NCI-H1930 (cell line): Measurements from ENCODE around the gene PSG5.
"Not testable (repeated sequence)": the region's sequence is repeated elsewhere in the genome, so short reads cannot be mapped to it uniquely, and the experiment has no call there.

Experiments used
- DNase-seq, 2 experiments: peaks; one replicate each; lab custom pipeline; 2025; lab: John Stamatoyannopoulos, UW

Gene PSG5

DNA sequence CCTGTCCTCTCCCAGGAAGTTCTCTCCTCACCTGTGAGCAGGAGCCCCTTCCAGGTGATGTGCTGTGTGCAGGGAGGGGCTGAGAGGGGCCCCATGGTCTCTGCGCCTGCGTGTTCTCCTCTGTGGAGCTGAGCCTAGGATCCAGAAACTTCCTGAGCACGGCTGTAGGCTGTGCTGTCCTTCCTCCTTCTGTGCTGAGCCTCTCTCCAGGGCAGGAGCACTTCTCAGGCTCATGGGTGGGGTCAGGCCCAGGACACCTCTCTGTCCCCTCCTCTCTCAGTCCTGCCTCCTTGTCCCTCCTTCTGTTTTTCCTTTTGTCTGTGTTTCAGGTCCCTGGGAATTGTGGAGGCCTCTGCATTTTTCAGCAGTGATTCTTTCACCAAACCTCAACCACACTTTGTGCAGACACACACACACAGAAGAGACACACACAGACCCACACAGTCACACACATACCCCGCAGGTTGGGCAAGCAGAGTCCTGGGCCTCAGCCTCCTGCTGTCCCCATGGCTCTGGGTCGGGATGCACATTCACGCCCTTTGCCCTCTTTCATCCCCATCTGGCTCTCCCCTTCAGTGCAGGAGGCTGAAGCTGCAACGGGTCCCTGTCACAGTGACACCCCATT is at the start of gene PSG5:
Gene PSG5 (minus strand): TSS at position 226 of the 625 bp plus-strand sequence. CDS start 131 bp downstream, at position 95.
- DNase-seq, result not testable (repeated sequence)

DNA sequence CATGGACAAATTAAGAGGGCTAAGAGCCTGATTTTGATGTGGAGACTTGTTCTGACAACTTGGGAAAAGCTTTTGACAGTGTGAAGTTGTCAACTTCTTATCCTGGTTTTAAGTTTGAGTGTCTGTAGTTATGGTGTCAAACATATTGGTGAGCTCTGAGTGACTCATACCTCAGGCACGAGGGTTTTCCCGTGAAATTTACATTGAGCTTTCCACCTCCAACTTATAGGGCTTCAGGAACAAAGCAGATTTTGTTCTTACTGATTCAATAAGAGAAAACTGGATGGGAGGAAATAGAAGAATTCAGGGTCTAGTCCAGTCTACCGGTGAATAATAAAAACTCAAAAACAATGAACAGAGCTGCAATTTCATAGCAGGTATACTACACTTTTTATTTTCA is 49.4 kb upstream of the PSG5 start:
- not testable (repeated sequence) for DNase-seq

DNA sequence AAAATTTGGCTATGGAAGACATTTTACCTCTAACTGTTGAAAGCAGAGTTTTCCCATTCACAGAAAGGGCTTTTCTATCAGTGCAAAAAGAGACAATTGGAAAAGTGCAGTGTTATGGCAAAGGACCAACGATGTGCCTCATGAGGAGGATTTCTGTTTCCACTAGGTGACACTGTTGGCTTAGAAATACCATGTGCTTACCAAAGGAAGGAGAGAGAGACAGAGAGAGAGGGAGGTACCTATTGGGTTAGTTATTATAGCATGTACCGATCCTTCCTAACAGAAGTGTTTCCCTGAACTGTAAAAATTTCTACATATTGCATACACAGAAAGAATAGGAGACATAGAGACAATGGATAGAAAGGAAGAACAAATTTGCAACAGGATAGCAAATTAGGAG is 43.0 kb upstream of the PSG5 start:
- DNase-seq, result no peak

DNA sequence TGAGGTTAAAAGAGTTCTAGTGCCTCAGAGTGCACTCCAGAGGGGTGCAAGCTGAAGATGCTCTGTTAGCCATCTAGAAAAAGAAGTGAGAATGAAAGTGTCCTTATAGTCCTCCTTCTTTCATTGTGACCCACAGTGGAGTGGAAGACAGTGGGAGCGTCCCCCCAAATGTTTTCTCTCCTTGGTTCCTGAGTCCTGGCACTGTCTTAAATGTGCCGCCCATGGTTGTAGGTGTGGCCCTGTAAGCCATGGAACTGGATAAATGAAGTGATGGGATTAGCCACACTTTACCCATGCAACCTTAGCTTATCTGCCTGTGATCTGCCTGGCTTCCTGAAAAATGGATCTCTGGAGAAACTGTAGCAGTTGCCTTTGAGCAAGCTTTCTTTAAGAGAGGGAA is 42.4 kb upstream of the PSG5 start:
- DNase-seq, result not testable (repeated sequence)

DNA sequence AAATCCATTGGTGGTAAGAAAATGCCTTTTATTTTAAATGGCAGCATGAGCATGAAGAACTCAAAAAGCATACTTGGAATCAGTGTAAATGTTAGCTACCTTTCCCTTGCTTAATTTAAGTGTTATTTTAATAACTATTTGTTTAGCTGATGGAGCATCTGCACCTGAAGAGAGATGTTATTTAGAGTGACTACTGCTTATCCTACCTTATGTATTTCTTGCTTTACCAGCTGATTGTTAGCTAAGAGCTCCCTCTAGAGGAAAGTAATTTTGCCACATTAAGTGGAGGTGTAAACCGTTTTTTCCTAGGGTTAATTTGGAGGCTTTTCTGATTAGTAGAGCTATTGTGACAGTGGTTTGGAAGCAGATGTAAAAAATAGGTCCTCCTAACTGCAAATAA is 40.6 kb upstream of the PSG5 start:
- DNase-seq, result not testable (repeated sequence)

DNA sequence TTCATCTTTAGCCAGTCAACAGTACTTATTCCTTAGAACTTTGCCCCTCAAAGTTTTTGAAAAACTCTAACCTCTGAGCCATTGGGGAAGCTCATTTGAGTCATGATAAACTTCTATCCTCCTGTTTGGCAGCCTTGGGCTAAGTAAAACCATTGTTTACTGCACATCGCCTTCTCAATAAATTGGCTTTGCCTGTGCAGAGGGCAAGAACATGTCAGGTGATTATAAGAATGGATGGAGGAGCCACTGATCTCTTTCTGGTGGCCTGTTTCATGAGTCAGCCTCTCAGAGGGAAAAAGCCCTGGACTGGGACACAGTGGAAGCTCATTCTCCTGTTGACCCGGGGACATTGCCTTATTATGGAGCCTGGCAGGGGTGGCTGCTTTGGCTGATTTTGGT is 38.5 kb upstream of the PSG5 start:
- DNase-seq, result no peak

DNA sequence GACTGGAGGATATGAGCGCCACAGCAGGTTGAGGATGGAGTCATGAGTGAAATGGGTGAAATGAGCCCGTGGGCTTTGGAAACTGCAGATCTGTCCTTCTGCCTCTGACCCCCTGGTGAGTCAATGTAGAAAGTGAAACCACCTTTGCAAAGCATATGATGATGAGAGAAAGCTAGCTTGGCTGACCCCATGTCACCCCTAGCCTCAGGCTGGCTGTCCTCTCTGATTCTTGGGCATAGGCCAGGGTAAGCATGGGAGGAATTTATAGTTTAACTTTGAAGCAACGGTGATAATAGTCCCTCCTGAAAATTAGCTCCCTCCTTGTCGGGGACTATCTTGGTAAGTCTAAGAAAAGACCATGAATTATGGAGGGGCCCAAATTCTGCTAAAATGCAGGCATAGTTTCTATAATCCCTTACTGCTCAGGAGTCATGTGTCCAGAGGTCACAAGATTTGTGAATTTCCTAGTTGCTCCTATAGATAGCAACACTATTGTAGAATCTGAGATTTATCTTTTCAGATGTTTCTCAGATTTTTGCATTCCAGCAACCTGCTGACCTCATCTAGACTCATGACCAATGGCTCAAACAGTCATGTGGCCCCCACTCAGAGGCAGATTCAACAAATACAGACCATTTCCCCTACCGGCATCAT is 38.0 kb upstream of the PSG5 start:
- not testable (repeated sequence) for DNase-seq

DNA sequence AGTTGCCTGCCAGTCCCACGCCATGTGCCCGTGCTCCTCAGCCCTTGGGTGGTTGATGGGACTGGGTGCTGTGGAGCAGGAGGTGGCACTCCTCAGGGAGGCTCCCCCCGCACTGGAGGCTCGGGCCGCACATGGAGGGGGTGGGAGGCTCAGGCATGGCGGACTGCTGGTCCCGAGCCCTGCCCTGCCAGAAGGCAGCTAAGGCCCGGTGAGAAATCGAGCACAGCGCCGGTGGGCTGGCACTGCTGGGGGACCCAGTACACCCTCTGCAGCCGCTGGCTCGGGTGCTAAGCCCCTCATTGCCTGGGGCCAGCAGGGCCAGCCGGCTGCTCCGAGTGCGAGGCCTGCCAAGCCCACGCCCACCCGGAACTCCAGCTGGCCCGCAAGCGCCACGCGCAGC is 35.6 kb upstream of the PSG5 start:
- not testable (repeated sequence) for DNase-seq

DNA sequence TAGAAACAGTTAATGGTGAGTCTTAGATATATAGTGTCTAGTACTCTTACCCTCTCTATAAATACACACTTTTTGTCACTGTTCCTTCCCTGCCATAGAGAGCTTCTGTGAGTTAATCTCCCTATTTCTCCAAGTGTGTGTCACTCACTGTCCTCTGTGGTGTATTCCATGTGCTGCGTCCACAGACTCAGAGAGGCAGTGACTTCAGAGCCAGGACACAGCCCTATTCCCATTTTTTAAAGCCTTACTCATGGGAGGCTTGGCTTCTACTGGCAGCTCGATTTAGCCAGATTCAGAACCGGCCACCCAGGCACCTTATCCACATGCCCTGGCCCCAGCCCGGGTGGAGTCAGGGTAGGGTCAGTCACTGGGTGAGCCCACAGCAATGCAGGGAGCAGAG is 32.8 kb upstream of the PSG5 start:
- not testable (repeated sequence) for DNase-seq

DNA sequence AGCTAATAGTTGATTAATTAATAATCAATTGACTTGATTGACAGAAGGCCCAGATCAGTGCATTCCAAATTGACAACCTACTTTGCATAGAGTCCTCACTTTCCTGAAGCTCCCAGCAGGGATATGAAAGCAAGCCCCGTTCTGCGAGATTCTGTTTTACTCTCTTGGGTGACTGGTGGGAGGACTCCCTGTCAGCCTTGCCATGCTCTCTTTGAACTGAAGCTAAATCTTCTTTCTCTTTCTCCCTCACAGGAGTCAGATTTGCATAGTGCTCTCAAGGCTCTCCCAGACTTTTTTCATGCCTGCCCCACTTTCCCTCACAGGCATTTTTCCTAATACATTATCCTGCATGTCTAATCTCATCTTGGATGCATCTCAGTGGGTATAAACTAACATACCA is 29.5 kb upstream of the PSG5 start:
- not testable (repeated sequence) for DNase-seq

DNA sequence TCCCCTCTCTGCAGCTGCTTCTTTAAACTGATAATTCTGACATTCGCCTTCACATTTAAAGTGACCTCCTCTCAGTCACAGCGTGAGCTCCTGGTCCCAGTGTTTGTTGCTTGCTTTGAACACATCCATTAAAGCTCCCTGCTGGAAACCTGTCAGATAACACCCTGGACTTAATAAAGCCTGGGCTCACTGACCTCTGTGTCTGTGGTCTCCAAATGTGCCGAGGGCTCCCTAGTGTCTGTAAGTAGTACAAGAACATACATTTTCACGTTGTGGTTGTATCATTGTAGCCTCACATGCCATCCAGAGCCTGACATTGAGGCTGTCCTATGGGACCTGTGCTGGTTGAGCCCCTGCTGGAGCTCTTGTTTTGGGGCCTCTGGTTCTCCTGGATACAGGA is 21.7 kb upstream of the PSG5 start:
- DNase-seq, result no peak

DNA sequence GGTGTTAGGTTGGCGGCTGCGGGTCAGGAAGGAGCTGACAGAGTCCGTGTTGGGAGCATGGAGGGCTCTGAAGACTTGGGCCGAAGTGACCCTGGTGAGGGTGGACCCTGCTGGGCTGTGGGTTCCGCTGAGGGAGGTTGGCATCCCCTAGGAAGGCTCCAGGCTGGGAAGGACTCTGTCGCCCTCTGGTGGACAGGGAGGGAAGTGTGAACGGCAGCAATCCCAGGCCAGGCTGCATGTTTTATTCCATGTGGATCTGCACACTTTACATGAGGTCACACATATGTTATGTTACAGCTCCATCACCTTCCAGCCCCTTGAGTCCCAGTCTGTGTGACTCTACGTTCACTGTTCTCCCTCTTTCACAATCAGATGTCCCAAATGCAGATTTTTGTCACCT is 20.8 kb upstream of the PSG5 start:
- DNase-seq, result not testable (repeated sequence)

DNA sequence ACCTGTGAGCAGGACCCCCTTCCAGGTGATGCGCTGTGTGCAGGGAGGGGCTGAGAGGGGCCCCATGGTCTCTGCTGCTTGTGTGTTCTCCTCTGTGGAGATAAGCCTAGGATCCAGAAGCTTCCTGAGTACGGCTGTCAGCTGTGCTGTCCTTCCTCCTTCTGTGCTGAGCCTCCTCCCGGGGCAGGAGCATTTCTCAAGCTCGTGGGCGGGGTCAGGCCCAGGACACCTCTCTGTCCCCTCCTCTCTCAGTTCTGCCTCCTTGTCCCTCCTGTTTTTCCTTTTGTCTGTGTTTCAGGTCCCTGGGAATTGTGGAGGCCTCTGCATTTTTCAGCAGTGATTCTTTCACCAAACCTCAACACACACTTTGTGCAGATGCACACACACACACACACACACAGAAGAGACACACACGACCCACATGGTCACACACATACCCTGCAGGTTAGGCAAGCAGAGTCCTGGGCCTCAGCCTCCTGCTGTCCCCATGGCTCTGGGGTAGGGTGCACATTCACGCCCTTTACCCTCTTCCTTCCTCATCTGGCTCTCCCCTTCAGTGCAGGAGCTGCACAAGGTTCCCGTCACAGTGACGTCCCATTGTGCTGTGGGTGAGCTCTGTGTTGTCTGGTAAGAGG is 19.3 kb upstream of the PSG5 start, which contains the start of gene PSG4:
Gene PSG4 (minus strand): TSS at position 168 of the 635 bp plus-strand sequence. CDS start 102 bp downstream, at position 66.
- not testable (repeated sequence) for DNase-seq

DNA sequence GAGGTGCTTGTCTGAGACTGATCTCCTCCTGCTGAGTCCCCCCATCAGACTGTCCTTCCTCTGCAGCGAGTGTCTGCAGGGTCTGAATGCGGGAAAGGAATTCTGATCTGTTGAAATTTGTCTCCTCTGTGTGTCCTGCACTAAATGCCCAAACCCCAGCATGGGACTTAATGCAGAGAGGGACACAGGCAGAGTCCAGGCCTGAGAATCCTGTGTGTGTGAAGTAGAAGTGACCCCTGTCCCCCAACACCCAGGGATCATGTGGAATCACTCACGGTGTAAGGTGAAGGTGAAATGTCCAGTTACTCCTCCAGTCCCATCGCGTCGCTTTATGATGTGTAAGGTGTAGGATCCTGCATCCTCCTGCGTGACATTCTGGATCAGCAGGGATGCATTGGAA is 17.3 kb upstream of the PSG5 start:
- not testable (repeated sequence) for DNase-seq

DNA sequence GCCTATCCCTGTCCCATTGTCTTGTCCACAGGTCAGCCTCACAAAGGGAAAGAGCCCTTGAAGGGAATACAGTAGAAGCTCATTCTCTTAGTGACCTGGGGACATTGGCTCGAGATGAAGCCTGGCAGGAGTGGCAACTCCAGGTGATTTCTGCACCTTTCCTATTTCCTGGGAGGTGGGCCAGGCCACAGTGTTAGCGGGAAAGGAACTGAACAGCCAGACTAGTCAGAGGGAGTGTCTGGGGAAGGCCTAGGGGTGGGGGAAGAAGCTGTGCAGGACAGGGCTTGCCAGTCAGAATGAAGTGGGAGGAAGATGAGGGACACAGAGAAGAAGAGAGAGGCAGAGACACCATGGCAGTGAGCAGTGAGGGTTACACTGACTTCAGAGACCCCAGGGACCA is 15.6 kb upstream of the PSG5 start:
- not testable (repeated sequence) for DNase-seq

DNA sequence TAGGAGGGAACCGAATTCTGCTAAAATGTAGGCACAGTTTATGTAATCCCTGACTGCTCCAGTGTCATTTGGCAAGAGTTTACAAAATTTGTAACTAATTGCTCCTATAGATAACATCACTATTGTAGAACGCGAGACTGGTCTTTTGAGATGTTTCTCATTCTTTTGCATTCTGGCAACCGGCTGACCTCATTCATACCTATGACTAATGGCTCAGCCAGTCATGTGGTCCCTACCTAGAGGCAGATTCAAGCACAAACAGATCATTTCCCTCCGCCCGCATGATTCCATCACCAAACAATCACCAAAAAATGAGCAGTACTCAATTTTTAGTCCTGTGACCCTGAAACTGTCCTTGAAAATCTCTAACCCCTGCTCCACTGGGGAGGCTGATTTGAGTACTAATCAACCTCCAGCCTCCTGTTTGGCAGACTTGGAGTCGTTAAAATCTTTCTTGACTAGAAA is 15.0 kb upstream of the PSG5 start:
- not testable (repeated sequence) for DNase-seq

DNA sequence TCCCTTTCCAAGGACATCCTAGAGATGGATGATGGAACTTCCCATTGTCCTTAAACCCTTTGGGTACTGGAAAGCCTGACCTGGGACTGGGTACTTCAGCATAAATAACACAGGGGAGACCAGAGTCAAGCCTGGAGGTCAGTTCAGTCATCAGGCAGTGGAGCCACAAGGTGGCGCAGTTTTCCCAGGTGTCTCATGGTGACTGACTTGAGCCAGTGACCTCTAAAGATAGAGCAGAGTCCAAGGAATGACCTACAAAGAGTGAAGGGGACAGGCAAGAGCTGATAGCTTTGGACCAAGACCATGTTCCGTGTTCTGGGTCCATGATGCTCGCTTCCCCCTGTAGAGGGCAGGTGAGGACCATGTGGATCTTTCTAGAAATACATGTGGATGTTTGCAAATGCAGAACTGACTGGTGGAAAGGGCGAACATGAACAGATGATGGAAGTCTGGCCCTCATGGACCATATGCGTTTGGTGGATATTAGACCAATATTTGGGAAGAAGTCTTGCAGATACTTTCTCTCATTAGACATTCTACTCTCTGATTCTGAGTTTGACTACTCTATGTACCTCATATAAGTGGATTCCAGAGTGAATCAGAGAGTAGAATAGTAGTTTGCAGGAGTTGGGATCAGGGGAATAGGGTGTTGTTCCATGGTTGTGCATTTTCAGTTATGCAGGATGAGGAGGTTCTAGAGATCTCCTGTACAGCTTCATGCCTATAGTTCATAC is 12.5 kb upstream of the PSG5 start:
- DNase-seq, result not testable (repeated sequence)

DNA sequence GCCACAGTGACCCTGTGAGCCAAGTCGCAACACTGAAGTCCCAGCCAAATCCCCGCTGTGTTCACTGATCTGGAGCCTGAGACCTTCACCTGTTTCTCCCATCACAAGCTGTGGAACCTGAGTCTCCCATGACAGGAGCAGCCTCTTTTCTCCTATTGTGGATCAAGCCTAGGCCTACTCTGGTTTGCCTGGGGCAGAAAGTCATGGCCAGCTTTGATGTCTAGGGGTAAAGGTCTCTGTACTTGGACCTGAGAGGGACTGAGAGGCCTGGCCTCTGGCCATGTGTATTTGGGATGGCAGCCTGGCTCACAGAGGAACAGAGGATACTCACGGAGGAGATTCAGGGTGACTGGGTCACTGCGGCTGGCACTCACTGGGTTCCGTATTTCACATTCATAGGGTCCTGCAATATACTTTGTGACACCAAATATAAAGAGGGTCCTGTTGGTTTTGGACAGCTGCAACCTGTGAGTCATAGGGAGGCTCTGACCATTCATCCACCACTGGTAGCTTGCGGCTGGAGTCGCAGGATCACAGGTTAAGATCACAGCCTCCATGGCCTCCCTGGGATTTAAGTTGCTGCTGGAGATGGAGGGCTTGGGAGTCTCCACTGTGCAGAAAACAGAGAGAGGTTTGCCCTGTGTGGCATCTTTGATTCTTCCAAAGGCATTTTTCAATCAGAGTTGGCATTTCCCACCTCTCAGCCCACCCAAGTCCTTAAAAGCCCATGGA is 11.5 kb upstream of the PSG5 start:
- not testable (repeated sequence) for DNase-seq

DNA sequence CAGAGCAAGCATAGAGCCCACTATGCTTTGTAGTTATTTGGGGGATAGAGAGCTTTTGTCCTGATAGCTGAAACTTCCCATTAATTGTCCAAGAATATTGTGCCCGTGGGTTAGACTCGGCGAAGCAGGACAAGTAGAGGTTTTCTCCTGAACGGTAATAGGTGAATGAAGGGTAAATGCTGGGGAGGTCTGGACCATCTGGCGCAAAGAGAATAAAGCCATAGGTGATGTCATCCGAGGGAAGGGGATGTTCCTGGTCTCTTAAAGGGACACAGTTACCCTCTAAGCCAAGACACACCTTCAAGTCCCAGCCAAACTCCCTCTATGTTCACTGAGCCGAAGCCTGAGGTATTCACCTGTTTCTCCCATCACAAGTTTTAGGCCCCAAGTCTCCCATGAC is 8.1 kb upstream of the PSG5 start:
- DNase-seq, result not testable (repeated sequence)

DNA sequence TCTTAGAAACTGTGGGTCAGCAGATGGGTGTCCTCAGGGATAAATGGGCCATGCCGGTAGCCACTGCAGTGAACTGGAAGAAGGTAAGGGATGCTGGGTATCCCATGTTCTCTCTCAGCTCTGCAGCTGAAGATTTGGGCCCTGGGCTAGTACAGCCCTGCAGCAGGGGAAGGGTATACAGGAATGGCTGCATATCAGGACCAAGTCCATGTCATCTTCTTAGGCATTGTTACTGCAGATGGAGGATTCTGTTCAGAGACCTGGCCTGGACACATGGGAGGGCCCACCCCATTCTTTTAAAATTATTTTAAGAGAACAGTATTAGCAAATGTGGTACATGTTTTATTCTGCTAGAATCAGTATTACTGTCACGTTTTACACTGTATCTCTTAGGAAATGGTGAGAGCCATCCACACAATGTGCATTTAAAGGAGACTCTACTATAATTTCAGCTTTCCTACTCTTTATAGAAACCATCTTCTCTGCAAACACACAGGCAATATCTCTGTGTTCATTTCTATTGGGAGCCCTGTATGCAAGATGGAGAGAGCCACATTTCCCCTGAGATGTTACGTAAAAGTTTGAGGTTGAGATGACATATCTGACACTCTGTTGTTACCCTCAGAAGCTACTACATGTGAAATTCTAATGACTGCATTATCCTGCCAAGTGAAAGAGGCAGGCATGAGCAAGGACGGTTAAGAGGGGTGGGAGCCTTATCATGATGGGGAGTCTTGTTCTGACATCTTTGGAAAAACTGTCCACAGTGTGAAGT is 6.2 kb upstream of the PSG5 start:
- DNase-seq, result not testable (repeated sequence)

DNA sequence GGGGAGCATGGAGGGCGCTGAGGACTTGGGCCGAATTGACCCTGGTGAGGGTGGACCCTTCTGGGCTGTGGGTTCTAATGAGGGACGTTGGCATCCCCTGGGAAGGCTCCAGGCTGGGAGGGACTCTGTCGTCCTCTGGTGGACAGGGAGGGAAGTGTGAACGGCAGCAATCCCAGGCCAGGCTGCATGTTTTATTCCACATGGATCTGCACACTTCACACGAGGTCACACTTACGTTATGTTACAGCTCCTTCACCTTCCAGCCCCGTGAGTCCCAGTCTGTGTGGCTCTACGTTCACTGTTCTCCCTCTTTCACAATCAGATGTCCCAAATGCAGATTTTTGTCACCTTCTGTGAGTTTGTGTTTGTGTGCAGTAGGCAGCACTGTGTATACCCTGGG is 1.8 kb upstream of the PSG5 start:
- DNase-seq, result not testable (repeated sequence)
